Lower leg skin (tissue), 3 donors: Measurements from ENCODE around the gene SIX3.

ENCODE experiments used
- CTCF ChIP-seq, 3 donors: fragments of 450-650 bp; IDR thresholded peaks; one replicate each; pipeline ENCODE4 v1.5.1; 2016; ENCODE audit warnings: antibody characterized with exemption in 3 of 3, mild to moderate bottlenecking in 3 of 3, moderate library complexity in 2 of 3
- POLR2A ChIP-seq, 2 donors: fragments of 450-650 bp; IDR thresholded peaks; one replicate each; pipeline ENCODE4 v1.6.1; 2016 to 2017; ENCODE audit warnings: antibody characterized with exemption in 2 of 2, mild to moderate bottlenecking in 1 of 2, moderate library complexity in 1 of 2

- TF ChIP-seq CTCF (IDR thresholded peaks at IDR 0.05) = no peak
- TF ChIP-seq POLR2A (IDR thresholded peaks at IDR 0.05) = no peak
Measured at GRCh38 chr2:44933434-44933951, 8.0 kb upstream of the SIX3 start.
